GM12878 (cell line): ENCODE data around the gene KCNMB2.

Experiments
- STAT3 ChIP-seq: IDR thresholded peaks from 2 replicates; pipeline ENCODE4 v1.6.1; 2011; ENCODE audit warnings: low read depth, low read length, improper control_type of control experiment
- TAF1 ChIP-seq: IDR thresholded peaks from 2 replicates; pipeline ENCODE4 v1.6.1; 2011; ENCODE audit warnings: mild to moderate bottlenecking, low read depth, low read length, borderline replicate concordance

DNA sequence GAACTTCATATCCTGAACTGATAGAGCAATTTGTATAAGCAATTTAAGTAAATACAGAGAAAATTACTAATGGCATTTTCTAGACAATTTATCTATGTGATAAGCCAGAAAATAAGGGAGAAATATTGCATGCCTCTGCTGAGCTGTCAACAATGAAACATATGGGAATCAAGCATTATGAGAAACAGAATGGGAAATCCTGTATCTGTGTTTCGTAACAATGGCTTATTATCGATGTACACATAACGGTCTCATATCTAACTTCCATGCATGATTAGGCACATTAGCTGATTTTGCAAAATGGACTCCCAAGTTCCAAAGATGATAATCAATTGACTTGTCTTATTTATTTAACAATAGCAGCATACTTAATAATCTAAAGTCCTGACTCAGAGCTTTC lies 30.4 kb upstream of the KCNMB2 start:
- TF ChIP-seq STAT3 (no peak), TAF1 (no peak)
